ENCODE results near the gene ATG14.

- TF ChIP-seq POLR2A (IDR thresholded peaks at IDR 0.05; ENCODE audit: low read depth, low read length): no peak
- TF ChIP-seq POLR2AphosphoS5 (IDR thresholded peaks at IDR 0.05; ENCODE audit: low read depth, low read length): no peak
- no peak for TF ChIP-seq TAF1 (IDR thresholded peaks at IDR 0.05; ENCODE audit: borderline replicate concordance, low read depth, low read length)
Observed at GRCh38 chr14:55352201-55352600, 59.4 kb downstream of the ATG14 start.

Data from GM12892 (cell line).